A549 (cell line): ENCODE results near the gene D2HGDH.

Experiments used
- CBX8 ChIP-seq: fragments of 200-600 bp; sonication (generic); IDR thresholded peaks from 2 replicates; pipeline ENCODE4 v1.6.1; 2016
- CTCF ChIP-seq: fragments of >200 bp; sonication (Bioruptor Twin); formaldehyde crosslinking; IDR thresholded peaks from 3 replicates; pipeline ENCODE4 v1.5.1; 2016
- ELK1 ChIP-seq: fragments of 150-350 bp; IDR thresholded peaks from 2 replicates; pipeline ENCODE4 v1.6.1; 2014; ENCODE audit warnings: low read depth, mild to moderate bottlenecking, low read length
- EP300 ChIP-seq, 2 experiments: fragments of >200 bp; sonication (Bioruptor Twin); formaldehyde crosslinking; IDR thresholded peaks; 2 replicates in 1 of 2; 3 replicates in 1 of 2; pipeline ENCODE4 v1.6.1; 2016 to 2017
- HOXB5 ChIP-seq: fragments of 250-450 bp; sonication (Bioruptor Pico); IDR thresholded peaks from 2 replicates; pipeline ENCODE4 v1.5.0; 2020; ENCODE audit warnings: mild to moderate bottlenecking, moderate library complexity
- JUNB ChIP-seq: fragments of >200 bp; sonication (Bioruptor Twin); formaldehyde crosslinking; IDR thresholded peaks from 2 replicates; pipeline ENCODE4 v1.6.1; 2016
- KDM1A ChIP-seq: fragments of 200-600 bp; sonication (generic); IDR thresholded peaks from 2 replicates; pipeline ENCODE4 v1.6.1; 2016; ENCODE audit warnings: low read depth, mild to moderate bottlenecking
- NFE2L2 ChIP-seq: fragments of 150-350 bp; conservative IDR thresholded peaks from 2 replicates; pipeline ENCODE4 v1.6.1; 2014; ENCODE audit warnings: low read length
- NR3C1 ChIP-seq: fragments of >200 bp; sonication (Bioruptor Twin); formaldehyde crosslinking; IDR thresholded peaks from 3 replicates; pipeline ENCODE4 v1.6.1; 2017
- POLR2A ChIP-seq: IDR thresholded peaks from 2 replicates; pipeline ENCODE4 v1.6.1; 2012; ENCODE audit warnings: mild to moderate bottlenecking, low read length
- RAD21 ChIP-seq, 2 experiments: fragments of >200 bp in 1 of 2; sonication (Bioruptor Twin) in 1 of 2; formaldehyde crosslinking in 1 of 2; IDR thresholded peaks in 1 of 2; conservative IDR thresholded peaks in 1 of 2; 2 replicates in 1 of 2; 3 replicates in 1 of 2; pipeline ENCODE4 v1.6.1; 2012 to 2018; ENCODE audit warnings: inconsistent platforms in 1 of 2
- RNF2 ChIP-seq: fragments of 200-600 bp; sonication (generic); IDR thresholded peaks from 2 replicates; pipeline ENCODE4 v1.6.1; 2016; ENCODE audit warnings: low read depth, mild to moderate bottlenecking, antibody characterized with exemption, moderate library complexity, borderline replicate concordance
- SREBF2 ChIP-seq: fragments of 450-650 bp; IDR thresholded peaks from 2 replicates; pipeline ENCODE4 v1.6.1; 2014; ENCODE audit warnings: mild to moderate bottlenecking, moderate library complexity
- USF2 ChIP-seq: fragments of 450-650 bp; IDR thresholded peaks from 2 replicates; pipeline ENCODE4 v1.6.1; 2014; ENCODE audit warnings: antibody characterized with exemption

- TF ChIP-seq NFE2L2 (no peak), KDM1A (no peak), CBX8 (no peak), CTCF (no peak), EP300 (IDR thresholded peaks at IDR 0.05) (no peak), NR3C1 (no peak), POLR2A (no peak), RNF2 (no peak), USF2 (no peak), HOXB5 (no peak), RAD21 (conservative IDR thresholded peaks at IDR 0.05 in 1 of 2, IDR thresholded peaks at IDR 0.05 in 1 of 2) (no peak), ELK1 (no peak), JUNB (no peak), SREBF2 (no peak)
Observed at GRCh38 chr2:241720560-241720959, 13.9 kb upstream of the D2HGDH start.
